Astrocyte (in vitro differentiated cells and primary cell): ENCODE data around the gene KCNMA1.

Experiments used
- EZH2 ChIP-seq: IDR thresholded peaks from 2 replicates; pipeline ENCODE4 v1.6.1; 2012; ENCODE audit warnings: mild to moderate bottlenecking, low read length, inconsistent platforms; ENCODE audit not compliant: insufficient read depth
- TF ChIP-seq, protein P1 (sequence below): IDR thresholded peaks from 2 replicates; pipeline ENCODE4 v1.5.1; 2011; ENCODE audit warnings: low read depth, mild to moderate bottlenecking, inconsistent platforms, low read length, moderate library complexity; ENCODE audit not compliant: insufficient read depth

DNA sequence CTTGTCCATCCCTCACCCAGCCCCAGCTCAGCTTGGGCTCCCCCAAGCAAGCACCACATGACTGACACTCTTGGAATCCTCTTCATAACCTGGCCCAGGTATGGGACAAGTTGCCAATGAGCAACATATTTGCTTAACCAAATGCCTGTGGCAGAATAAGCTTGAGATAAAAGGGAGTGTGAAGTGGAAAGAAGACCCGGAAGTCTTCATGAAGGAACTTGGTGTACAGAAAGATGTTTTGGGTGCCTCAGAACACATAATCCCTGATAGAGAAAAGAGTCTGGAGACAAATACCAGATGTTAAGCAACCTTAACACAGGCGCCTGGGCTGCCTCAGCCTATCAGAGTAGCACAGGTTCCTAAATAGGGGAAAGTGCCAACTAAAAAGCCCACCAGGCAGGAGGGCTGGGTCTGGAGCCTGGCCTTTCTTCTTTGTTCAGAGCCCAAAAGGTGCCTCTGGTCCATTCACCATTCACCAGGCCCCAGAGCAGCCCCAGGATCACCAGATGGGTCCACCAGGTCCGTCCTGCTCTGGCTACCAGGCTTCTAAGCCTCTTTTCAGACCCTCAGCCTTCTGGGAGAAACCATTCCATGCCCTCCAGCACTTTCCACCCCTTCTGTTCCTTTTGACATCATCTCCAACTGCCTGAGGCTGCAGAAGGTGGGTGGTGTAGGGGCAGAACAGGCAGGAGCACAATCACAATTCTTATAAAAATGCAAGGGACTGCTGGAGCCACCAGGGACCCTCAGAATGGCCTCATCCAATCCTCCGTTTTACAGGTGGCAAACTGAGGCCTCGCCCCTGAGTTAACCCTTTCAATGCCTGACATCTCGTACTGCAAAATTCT, 22.6 kb downstream of the KCNMA1 start:
- TF ChIP-seq, protein P1, sequence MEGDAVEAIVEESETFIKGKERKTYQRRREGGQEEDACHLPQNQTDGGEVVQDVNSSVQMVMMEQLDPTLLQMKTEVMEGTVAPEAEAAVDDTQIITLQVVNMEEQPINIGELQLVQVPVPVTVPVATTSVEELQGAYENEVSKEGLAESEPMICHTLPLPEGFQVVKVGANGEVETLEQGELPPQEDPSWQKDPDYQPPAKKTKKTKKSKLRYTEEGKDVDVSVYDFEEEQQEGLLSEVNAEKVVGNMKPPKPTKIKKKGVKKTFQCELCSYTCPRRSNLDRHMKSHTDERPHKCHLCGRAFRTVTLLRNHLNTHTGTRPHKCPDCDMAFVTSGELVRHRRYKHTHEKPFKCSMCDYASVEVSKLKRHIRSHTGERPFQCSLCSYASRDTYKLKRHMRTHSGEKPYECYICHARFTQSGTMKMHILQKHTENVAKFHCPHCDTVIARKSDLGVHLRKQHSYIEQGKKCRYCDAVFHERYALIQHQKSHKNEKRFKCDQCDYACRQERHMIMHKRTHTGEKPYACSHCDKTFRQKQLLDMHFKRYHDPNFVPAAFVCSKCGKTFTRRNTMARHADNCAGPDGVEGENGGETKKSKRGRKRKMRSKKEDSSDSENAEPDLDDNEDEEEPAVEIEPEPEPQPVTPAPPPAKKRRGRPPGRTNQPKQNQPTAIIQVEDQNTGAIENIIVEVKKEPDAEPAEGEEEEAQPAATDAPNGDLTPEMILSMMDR, result no peak
- no peak for TF ChIP-seq EZH2
